B cell (primary cell): ENCODE measurements around the gene TECR. TPM values are rescaled to one million over a fixed set of nuclear protein-coding genes. Genes with fewer than 3 reads are reported as not detected.

Experiments
- ATAC-seq: fragments of 200-7000 bp; cut with Tn5 transposase; one replicate; pipeline ENCODE4 v1.10.0; 2021; ENCODE audit warnings: low read depth, mild to moderate bottlenecking, moderate number of reproducible peaks, moderate library complexity
- CTCF ChIA-PET: fragments of 350-600 bp; sonication (Branson Sonifier 250); formaldehyde crosslinking; loops from one replicate; lab custom pipeline; 2021; ENCODE audit warnings: antibody characterized with exemption, inconsistent platforms; lab: Charles Lee
- POLR2A ChIA-PET: fragments of 350-600 bp; sonication (Branson Sonifier 250); formaldehyde crosslinking; loops from one replicate; lab custom pipeline; 2021; ENCODE audit warnings: antibody characterized with exemption; lab: Charles Lee
- DNase-seq: peaks from one replicate; pipeline ENCODE4 v3.0.0; 2013
- H2AFZ ChIP-seq: 2 replicates; pipeline ENCODE4 v1.6.1; 2012; ENCODE audit warnings: mild to moderate bottlenecking, low read depth, low read length; ENCODE audit not compliant: insufficient read depth, poor library complexity, severe bottlenecking
- H3K27ac ChIP-seq, 2 donors: 1 replicate in 1 of 2; 2 replicates in 1 of 2; pipeline ENCODE4 v1.5.1; 2012 to 2013; ENCODE audit warnings: low read length in 2 of 2, mild to moderate bottlenecking in 2 of 2, moderate library complexity in 1 of 2
- H3K27me3 ChIP-seq, 4 experiments: fragments of 200-600 bp in 1 of 4; sonication (generic) in 1 of 4; replicated peaks in 1 of 4; 1 replicate in 2 of 4; 2 replicates in 2 of 4; pipeline versions ENCODE4 v1.6.1 to v1.7.0; 2013 to 2016; ENCODE audit warnings: low read length in 3 of 4, mild to moderate bottlenecking in 2 of 4, mixed read lengths in 1 of 4, moderate library complexity in 1 of 4; ENCODE audit not compliant: insufficient read depth in 4 of 4, control insufficient read depth in 3 of 4; ENCODE audit errors: control extremely low read depth in 1 of 4
- H3K36me3 ChIP-seq, 2 experiments: replicated peaks in 1 of 2; 1 replicate in 1 of 2; 2 replicates in 1 of 2; pipeline versions ENCODE4 v1.6.1 to v1.7.1; 2013; ENCODE audit warnings: low read length in 1 of 2; ENCODE audit not compliant: insufficient read depth in 2 of 2, control insufficient read depth in 1 of 2; ENCODE audit errors: control extremely low read depth in 1 of 2, extremely low read depth in 1 of 2
- H3K4me1 ChIP-seq, 2 donors: fragments of 200-600 bp in 1 of 2; sonication (generic) in 1 of 2; 1 replicate in 1 of 2; 2 replicates in 1 of 2; pipeline versions ENCODE4 v1.5.1 to v1.6.1; 2013 to 2017; ENCODE audit warnings: low read length in 2 of 2; ENCODE audit not compliant: control insufficient read depth in 2 of 2, insufficient read depth in 2 of 2
- H3K4me2 ChIP-seq: replicated peaks from 2 replicates; pipeline ENCODE3; 2012; ENCODE audit warnings: mild to moderate bottlenecking, low read depth, low read length; ENCODE audit not compliant: poor library complexity, severe bottlenecking
- H3K4me3 ChIP-seq, 5 experiments: fragments of 200-600 bp in 1 of 5; sonication (generic) in 1 of 5; 1 replicate in 3 of 5; 2 replicates in 2 of 5; pipeline versions ENCODE4 v1.5.1 to v1.7.0; 2011 to 2016; ENCODE audit warnings: low read length in 4 of 5, mild to moderate bottlenecking in 4 of 5, low read depth in 2 of 5, control low read depth in 1 of 5, moderate library complexity in 1 of 5; ENCODE audit not compliant: insufficient read depth in 1 of 5; ENCODE audit errors: control extremely low read depth in 1 of 5, extremely low read depth in 1 of 5
- H3K79me2 ChIP-seq: fragments of 200-600 bp; sonication (generic); one replicate; pipeline ENCODE4 v1.6.0; 2016; ENCODE audit warnings: low read length; ENCODE audit not compliant: control insufficient read depth, insufficient read depth
- H3K9ac ChIP-seq: fragments of 200-600 bp; sonication (generic); 2 replicates; pipeline ENCODE4 v1.6.1; 2017; ENCODE audit warnings: mild to moderate bottlenecking, low read length, moderate library complexity
- H3K9me3 ChIP-seq, 3 donors: one replicate each; pipeline versions ENCODE4 v1.6.1 to v1.7.1; 2013; ENCODE audit warnings: low read length in 2 of 3; ENCODE audit not compliant: control insufficient read depth in 2 of 3, insufficient read depth in 1 of 3; ENCODE audit errors: control extremely low read depth in 1 of 3
- H4K20me1 ChIP-seq: 2 replicates; pipeline ENCODE4 v1.6.0; 2012; ENCODE audit warnings: mild to moderate bottlenecking, low read length; ENCODE audit not compliant: insufficient read depth, control insufficient read depth, poor library complexity, severe bottlenecking
- H3K27ac Mint-ChIP-seq: one replicate; pipeline ENCODE4 v1.8.0; 2021; ENCODE audit warnings: mixed read lengths
- H3K27me3 Mint-ChIP-seq: one replicate; pipeline ENCODE4 v1.8.0; 2021; ENCODE audit warnings: mixed read lengths
- H3K4me1 Mint-ChIP-seq: one replicate; pipeline ENCODE4 v1.8.0; 2021; ENCODE audit warnings: mixed read lengths
- H3K4me3 Mint-ChIP-seq: one replicate; pipeline ENCODE4 v1.8.0; 2021; ENCODE audit warnings: mixed read lengths
- H3K9me3 Mint-ChIP-seq: one replicate; pipeline ENCODE4 v1.8.0; 2022; ENCODE audit warnings: mixed read lengths; ENCODE audit not compliant: insufficient read depth
- EZH2 ChIP-seq: IDR thresholded peaks from 2 replicates; pipeline ENCODE4 v1.6.1; 2012; ENCODE audit warnings: borderline replicate concordance, low read depth, mild to moderate bottlenecking, moderate library complexity, low read length; ENCODE audit not compliant: insufficient read depth, poor library complexity, severe bottlenecking
- WGBS: methylation state at CpG from one replicate; pipeline ENCODE4 v1.1.5; 2013; ENCODE audit warnings: missing lambda C conversion rate; ENCODE audit not compliant: insufficient coverage; 5-methylcytosine and 5-hydroxymethylcytosine counted together
- intact Hi-C: fragments of 100-400 bp; cut with micrococcal nuclease; formaldehyde crosslinking; loops from one replicate; pipeline ENCODE4 v1.10.0; 2022
- polyA plus RNA-seq: library from polyadenylated mRNA; depleted of rRNA; stranded (reverse); fragments of >200 nt; gene quantifications from 2 replicates; pipeline ENCODE4 v1.2.3, GENCODE V29; 2012
- total RNA-seq, 2 donors: library from RNA; stranded (reverse); fragments of 120-200 nt in 1 of 2; gene quantifications; 1 replicate in 1 of 2; 2 replicates in 1 of 2; pipeline versions ENCODE4 v1.2.3 to v1.2.4, GENCODE V29; 2013 to 2022
- TF ChIP-seq, protein P1 (sequence below): fragments of 200-600 bp; IDR thresholded peaks from one replicate; pipeline ENCODE4 v1.8.0; 2022; ENCODE audit warnings: antibody characterized with exemption, mild to moderate bottlenecking

TECR gene
- total and polyA plus RNA-seq, 2 donors (not counting 1 experiment from before 2014, with no cell fraction given), result 68.9 to 129 TPM

DNA sequence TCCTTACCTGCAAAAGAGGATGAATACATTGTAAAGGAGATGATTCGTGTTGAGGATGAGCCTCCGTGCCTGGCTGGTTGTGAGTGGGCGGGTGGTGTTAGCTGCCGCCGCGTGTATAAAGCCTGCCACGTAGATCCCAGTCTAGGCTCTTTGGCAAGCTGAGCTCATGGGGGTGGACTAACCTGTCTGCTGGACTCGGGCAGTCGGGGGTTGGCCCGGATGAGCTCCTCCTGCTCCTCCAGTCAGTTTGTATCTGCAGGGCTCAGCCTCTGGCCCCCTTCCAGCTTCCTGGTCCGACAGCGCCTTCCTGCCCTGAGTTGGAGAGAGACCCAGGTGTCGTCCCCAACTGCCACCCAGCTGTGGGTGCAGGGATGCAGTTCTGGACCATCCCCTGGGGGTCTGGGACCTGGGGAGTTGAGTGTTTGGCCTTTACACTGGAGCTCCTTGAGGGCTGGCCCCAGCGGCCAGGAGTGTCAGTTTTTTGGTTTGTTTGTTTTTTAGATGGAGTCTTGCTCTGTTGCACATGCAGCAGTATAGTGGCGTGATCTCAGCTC, 20.9 kb downstream of the TECR start:
- Histone ChIP-seq H3K79me2 (peaks cover 82% of the 10 kb centered on the region), H2AFZ (no peak overlapping the region), H4K20me1 (peaks cover 53% of the 10 kb centered on the region), H3K4me3 (no peak overlapping the region), H3K4me2 (peak overlapping the region; percentile 59), H3K9me3 (no peaks in the 10 kb centered on the region), H3K36me3 (peaks cover 0 to 13% of the 10 kb centered on the region in 2 experiments), H3K27ac (no peak overlapping the region), H3K4me1 (peaks cover 18 to 25% of the 10 kb centered on the region in 2 donors), H3K9ac (no peak overlapping the region), H3K27me3 (no peaks in the 10 kb centered on the region)
- peak overlapping the region; percentile 65 for H3K27ac Mint-ChIP-seq
- TF ChIP-seq, protein P1, sequence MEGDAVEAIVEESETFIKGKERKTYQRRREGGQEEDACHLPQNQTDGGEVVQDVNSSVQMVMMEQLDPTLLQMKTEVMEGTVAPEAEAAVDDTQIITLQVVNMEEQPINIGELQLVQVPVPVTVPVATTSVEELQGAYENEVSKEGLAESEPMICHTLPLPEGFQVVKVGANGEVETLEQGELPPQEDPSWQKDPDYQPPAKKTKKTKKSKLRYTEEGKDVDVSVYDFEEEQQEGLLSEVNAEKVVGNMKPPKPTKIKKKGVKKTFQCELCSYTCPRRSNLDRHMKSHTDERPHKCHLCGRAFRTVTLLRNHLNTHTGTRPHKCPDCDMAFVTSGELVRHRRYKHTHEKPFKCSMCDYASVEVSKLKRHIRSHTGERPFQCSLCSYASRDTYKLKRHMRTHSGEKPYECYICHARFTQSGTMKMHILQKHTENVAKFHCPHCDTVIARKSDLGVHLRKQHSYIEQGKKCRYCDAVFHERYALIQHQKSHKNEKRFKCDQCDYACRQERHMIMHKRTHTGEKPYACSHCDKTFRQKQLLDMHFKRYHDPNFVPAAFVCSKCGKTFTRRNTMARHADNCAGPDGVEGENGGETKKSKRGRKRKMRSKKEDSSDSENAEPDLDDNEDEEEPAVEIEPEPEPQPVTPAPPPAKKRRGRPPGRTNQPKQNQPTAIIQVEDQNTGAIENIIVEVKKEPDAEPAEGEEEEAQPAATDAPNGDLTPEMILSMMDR, result no peak
- no peak for TF ChIP-seq EZH2
- no peaks in the 10 kb centered on the region for H3K9me3 Mint-ChIP-seq
- WGBS, result 18% methylated on average over 15 of the region's 15 CpGs
- ATAC-seq (no peak), DNase-seq (no peak)
- intact Hi-C loops, result no loop called here
- peak overlapping the region; percentile 37 for H3K4me3 Mint-ChIP-seq
- ChIA-PET CTCF (interaction anchor here (0.8 to 1.5 kb wide), 10 partner anchors 8 to 416 kb away, joined by 3 to 4 read pairs (median 4); partner anchors contain the start of genes DNAJB1 and NDUFB7), POLR2A (interaction anchor here (0.6 to 1.4 kb wide), 2 partner anchors 32 to 85 kb away, joined by 4 read pairs; partner anchors contain the start of gene DNAJB1)
- H3K4me1 Mint-ChIP-seq, result peaks cover 32% of the 10 kb centered on the region
- no peaks in the 10 kb centered on the region for H3K27me3 Mint-ChIP-seq
